Caco-2 (cell line): ENCODE results near the gene PVR. TPM values are rescaled to one million over a fixed set of nuclear protein-coding genes. Genes with fewer than 3 reads are reported as not detected.

Experiments
- BruUV-seq: library from RNA; stranded (reverse); fragments of 400-500 nt; replicated peaks from 2 replicates; lab custom pipeline; 2021; lab: Mats Ljungman, UMichigan
- CTCF ChIA-PET: fragments of 300-600 bp; sonication (Branson Sonifier 250); formaldehyde crosslinking; loops from one replicate; lab custom pipeline; 2022; ENCODE audit warnings: antibody characterized with exemption; lab: Charles Lee
- POLR2A ChIA-PET: fragments of 300-600 bp; sonication (Branson Sonifier 250); formaldehyde crosslinking; loops from one replicate; lab custom pipeline; 2022; ENCODE audit warnings: antibody characterized with exemption; lab: Charles Lee
- DNase-seq, 2 experiments: peaks; one replicate each; pipeline versions ENCODE4 v3.0.0 to v3.0.0-alpha.2; 2020 to 2022
- H3K27me3 ChIP-seq: replicated peaks from 2 replicates; pipeline ENCODE4 v1.6.0; 2011; ENCODE audit warnings: low read length; ENCODE audit not compliant: control insufficient read depth, insufficient read depth
- H3K36me3 ChIP-seq: 2 replicates; pipeline ENCODE4 v1.5.1; 2011; ENCODE audit warnings: low read length; ENCODE audit not compliant: control insufficient read depth, insufficient read depth
- H3K4me1 ChIP-seq: fragments of 250-450 bp; sonication (Bioruptor Pico); 2 replicates; pipeline ENCODE4 v1.5.1; 2020; ENCODE audit warnings: mild to moderate bottlenecking
- H3K4me3 ChIP-seq: 2 replicates; pipeline ENCODE4 v1.5.1; 2011; ENCODE audit warnings: low read depth, mild to moderate bottlenecking, control low read depth, low read length
- H3K9me3 ChIP-seq: fragments of 250-450 bp; sonication (Bioruptor Pico); 2 replicates; pipeline ENCODE4 v1.5.1; 2020; ENCODE audit warnings: mild to moderate bottlenecking, moderate library complexity
- H3K27ac Mint-ChIP-seq: one replicate; pipeline ENCODE4 v1.8.0; 2022; ENCODE audit warnings: mixed read lengths; ENCODE audit not compliant: unreplicated experiment
- H3K27me3 Mint-ChIP-seq: one replicate; pipeline ENCODE4 v1.8.0; 2022; ENCODE audit warnings: mixed read lengths; ENCODE audit not compliant: insufficient read depth, unreplicated experiment
- H3K36me3 Mint-ChIP-seq: one replicate; pipeline ENCODE4 v1.8.0; 2022; ENCODE audit warnings: mild to moderate bottlenecking, mixed read lengths; ENCODE audit not compliant: insufficient read depth, unreplicated experiment
- H3K4me1 Mint-ChIP-seq: one replicate; pipeline ENCODE4 v1.8.0; 2022; ENCODE audit warnings: low read depth, mixed read lengths; ENCODE audit not compliant: unreplicated experiment
- H3K4me3 Mint-ChIP-seq: one replicate; pipeline ENCODE4 v1.8.0; 2022; ENCODE audit warnings: mild to moderate bottlenecking, moderate library complexity, mixed read lengths; ENCODE audit not compliant: unreplicated experiment
- H3K9me3 Mint-ChIP-seq: one replicate; pipeline ENCODE4 v1.8.0; 2022; ENCODE audit warnings: mixed read lengths; ENCODE audit not compliant: unreplicated experiment
- intact Hi-C: fragments of 100-400 bp; cut with micrococcal nuclease; formaldehyde crosslinking; loops from one replicate; pipeline ENCODE4 v1.10.0; 2022; ENCODE audit not compliant: unreplicated experiment
- total RNA-seq: library from RNA; stranded (reverse); gene quantifications from 2 replicates; pipeline ENCODE4 v1.2.3, GENCODE V29; 2022
- TF ChIP-seq, protein P1 (sequence below), 2 experiments: fragments of 200-600 bp in 1 of 2; IDR thresholded peaks; 1 replicate in 1 of 2; 2 replicates in 1 of 2; pipeline versions ENCODE4 v1.5.1 to v1.8.0; 2011 to 2022; ENCODE audit warnings: antibody characterized with exemption in 1 of 2, control low read depth in 1 of 2, inconsistent platforms in 1 of 2, low read depth in 1 of 2, low read length in 1 of 2, mild to moderate bottlenecking in 1 of 2, moderate library complexity in 1 of 2; ENCODE audit not compliant: insufficient read depth in 1 of 2, severe bottlenecking in 1 of 2, unreplicated experiment in 1 of 2

PVR gene
- total RNA-seq, 1 experiment from 2014 or later, result 86.5 TPM

DNA sequence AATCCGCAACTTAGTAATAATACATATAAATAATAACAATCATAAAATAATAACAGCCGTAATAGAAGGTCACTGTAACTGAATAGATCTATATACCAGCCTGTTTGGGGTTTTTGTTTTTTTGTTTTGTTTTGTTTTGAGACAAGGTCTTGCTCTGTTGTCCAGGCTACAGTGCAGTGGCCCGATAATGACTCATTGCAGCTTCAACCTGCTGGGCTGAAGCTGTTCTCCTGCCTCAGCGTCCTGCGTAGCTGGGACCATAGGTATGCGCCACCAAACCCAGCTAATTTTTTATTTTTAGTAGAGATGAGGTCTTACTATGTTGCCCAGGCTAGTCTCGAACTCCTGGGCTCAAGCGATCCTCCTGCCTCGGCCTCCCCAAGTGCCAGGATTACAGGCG is 29.4 kb upstream of the PVR start:
- Mint-ChIP-seq H3K36me3 (no peaks in the 10 kb centered on the region), H3K27ac (peak overlapping the region; percentile 78), H3K27me3 (no peaks in the 10 kb centered on the region), H3K4me1 (peaks cover 22% of the 10 kb centered on the region), H3K4me3 (no peak overlapping the region), H3K9me3 (no peaks in the 10 kb centered on the region)
- intact Hi-C loops, result loop anchor here (5.0 kb wide), 1 partner anchor 37 kb away; no protein-coding TSS in a partner anchor
- H3K4me1 ChIP-seq, result peaks cover 62% of the 10 kb centered on the region
- H3K4me3 ChIP-seq, result no peak overlapping the region
- no peaks in the 10 kb centered on the region for H3K9me3 ChIP-seq
- BruUV-seq, result no TSS peak
- CTCF ChIA-PET, result interaction anchor here (1.1 kb wide), 1 partner anchor 111 kb away, joined by 3 read pairs; no protein-coding TSS in a partner anchor
- no peak for DNase-seq
- no peaks in the 10 kb centered on the region for H3K27me3 ChIP-seq
- TF ChIP-seq, protein P1, sequence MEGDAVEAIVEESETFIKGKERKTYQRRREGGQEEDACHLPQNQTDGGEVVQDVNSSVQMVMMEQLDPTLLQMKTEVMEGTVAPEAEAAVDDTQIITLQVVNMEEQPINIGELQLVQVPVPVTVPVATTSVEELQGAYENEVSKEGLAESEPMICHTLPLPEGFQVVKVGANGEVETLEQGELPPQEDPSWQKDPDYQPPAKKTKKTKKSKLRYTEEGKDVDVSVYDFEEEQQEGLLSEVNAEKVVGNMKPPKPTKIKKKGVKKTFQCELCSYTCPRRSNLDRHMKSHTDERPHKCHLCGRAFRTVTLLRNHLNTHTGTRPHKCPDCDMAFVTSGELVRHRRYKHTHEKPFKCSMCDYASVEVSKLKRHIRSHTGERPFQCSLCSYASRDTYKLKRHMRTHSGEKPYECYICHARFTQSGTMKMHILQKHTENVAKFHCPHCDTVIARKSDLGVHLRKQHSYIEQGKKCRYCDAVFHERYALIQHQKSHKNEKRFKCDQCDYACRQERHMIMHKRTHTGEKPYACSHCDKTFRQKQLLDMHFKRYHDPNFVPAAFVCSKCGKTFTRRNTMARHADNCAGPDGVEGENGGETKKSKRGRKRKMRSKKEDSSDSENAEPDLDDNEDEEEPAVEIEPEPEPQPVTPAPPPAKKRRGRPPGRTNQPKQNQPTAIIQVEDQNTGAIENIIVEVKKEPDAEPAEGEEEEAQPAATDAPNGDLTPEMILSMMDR (IDR thresholded peaks at IDR 0.05; ENCODE audit: insufficient read depth in 1 of 2, low read depth in 1 of 2, low read length in 1 of 2, severe bottlenecking in 1 of 2, unreplicated experiment in 1 of 2), result no peak
- POLR2A ChIA-PET, result no interaction called here
- peaks cover 2% of the 10 kb centered on the region; the same call in 1 of the 2 replicates for H3K36me3 ChIP-seq

DNA sequence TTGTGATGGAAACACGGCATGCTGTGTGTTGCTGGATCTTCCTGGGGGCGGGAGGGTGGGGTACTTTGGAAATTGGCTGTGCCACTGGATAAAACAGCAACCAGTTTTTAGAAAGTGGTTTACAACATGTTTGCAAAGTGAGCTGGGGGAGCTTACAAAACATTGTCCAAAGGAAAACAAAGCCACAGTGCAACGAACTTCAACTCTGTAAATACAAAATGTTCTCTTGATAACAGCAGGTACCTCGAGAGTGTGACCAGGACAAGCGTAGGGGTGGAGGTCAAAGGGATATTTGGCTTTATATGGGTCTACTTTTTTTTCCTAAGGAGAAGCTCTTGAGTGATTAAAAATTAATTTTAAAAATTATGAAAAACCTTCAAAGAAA is 27.9 kb upstream of the PVR start:
- BruUV-seq, result no TSS peak
- ChIA-PET POLR2A (interaction anchor here (0.7 to 1.4 kb wide), 4 partner anchors 8 to 1279 kb away, joined by 3 to 6 read pairs (median 5); partner anchors contain the start of gene PVR), CTCF (interaction anchor here (0.6 to 1.4 kb wide), 12 partner anchors 11 to 193 kb away, joined by 3 to 9 read pairs (median 3); no protein-coding TSS in a partner anchor)
- no peak for DNase-seq
- no peaks in the 10 kb centered on the region for H3K9me3 Mint-ChIP-seq
- H3K9me3 ChIP-seq, result no peaks in the 10 kb centered on the region
- no peaks in the 10 kb centered on the region for H3K27me3 ChIP-seq
- H3K36me3 ChIP-seq, result peaks cover 2% of the 10 kb centered on the region; the same call in 1 of the 2 replicates
- peaks cover 19% of the 10 kb centered on the region for H3K4me1 Mint-ChIP-seq
- H3K27me3 Mint-ChIP-seq, result no peaks in the 10 kb centered on the region
- H3K4me3 ChIP-seq, result no peak overlapping the region
- H3K27ac Mint-ChIP-seq, result peak overlapping the region; percentile 78
- TF ChIP-seq, protein P1 (IDR thresholded peaks at IDR 0.05; ENCODE audit: insufficient read depth in 1 of 2, low read depth in 1 of 2, low read length in 1 of 2, severe bottlenecking in 1 of 2, unreplicated experiment in 1 of 2), result no peak
- no peaks in the 10 kb centered on the region for H3K36me3 Mint-ChIP-seq
- intact Hi-C loops, result loop anchor here (1.0 kb wide), 2 partner anchors 26 to 27 kb away; partner anchors contain the start of gene PVR
- no peak overlapping the region for H3K4me3 Mint-ChIP-seq
- peaks cover 55% of the 10 kb centered on the region for H3K4me1 ChIP-seq

DNA sequence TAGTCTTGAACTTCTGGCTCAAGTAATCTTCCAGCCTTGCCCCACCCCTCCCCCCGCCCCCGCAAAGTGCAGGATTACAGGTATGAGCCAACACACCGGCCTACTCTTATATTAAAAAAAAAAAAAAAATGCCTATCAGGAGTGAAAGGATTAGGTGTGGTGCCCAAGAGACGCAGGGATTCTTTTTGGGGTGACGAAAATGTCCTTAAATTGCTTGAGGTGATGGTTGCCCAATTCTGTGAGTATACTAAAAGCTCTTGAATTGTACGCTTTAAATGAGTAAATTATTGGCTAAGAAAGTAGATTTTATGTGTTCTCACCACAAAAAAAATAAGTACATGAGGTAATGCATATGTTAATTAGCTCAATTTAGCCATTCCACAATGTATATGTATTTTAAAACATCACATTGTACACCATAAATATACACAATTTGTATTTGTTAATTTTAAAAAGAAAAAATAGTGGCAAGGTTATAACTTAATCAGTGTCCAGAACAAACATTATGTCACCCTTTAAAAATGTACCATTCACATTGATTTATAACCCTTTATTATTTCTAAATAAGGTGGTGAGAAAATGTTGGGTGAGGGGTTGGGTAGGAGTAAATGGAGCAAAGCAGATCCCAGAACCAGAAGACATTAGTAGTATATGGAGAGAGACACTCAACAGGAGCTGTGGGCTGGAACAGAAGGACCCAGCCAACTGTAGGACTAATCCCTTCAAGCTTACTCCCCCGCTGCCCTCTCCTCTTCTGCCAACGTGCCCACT is 26.4 kb upstream of the PVR start:
- Mint-ChIP-seq H3K36me3 (no peaks in the 10 kb centered on the region), H3K27ac (no peak overlapping the region), H3K9me3 (no peaks in the 10 kb centered on the region), H3K27me3 (no peaks in the 10 kb centered on the region), H3K4me3 (no peak overlapping the region), H3K4me1 (peaks cover 19% of the 10 kb centered on the region)
- H3K27me3 ChIP-seq, result no peaks in the 10 kb centered on the region
- BruUV-seq, result no TSS peak
- ChIA-PET POLR2A (interaction anchor here (0.6 kb wide), 1 partner anchor 113 kb away, joined by 4 read pairs; no protein-coding TSS in a partner anchor), CTCF (interaction anchor here (1.3 kb wide), 1 partner anchor 18 kb away, joined by 4 read pairs; no protein-coding TSS in a partner anchor)
- H3K36me3 ChIP-seq, result peaks cover 2% of the 10 kb centered on the region; the same call in 1 of the 2 replicates
- no peak overlapping the region for H3K4me3 ChIP-seq
- intact Hi-C loops, result no loop called here
- H3K9me3 ChIP-seq, result no peaks in the 10 kb centered on the region
- no peak for DNase-seq
- peaks cover 42% of the 10 kb centered on the region for H3K4me1 ChIP-seq
- TF ChIP-seq, protein P1 (IDR thresholded peaks at IDR 0.05; ENCODE audit: insufficient read depth in 1 of 2, low read depth in 1 of 2, low read length in 1 of 2, severe bottlenecking in 1 of 2, unreplicated experiment in 1 of 2), result no peak
